NOMO-1 treated with DMSO at 0.1 percent for 48 hours (cell line): ENCODE measurements around the gene CDK6.

Experiments used
- DNase-seq: peaks from one replicate; lab custom pipeline; 2025; ENCODE audit not compliant: unreplicated experiment; lab: John Stamatoyannopoulos, UW

The CDK6 gene

GRCh38 chr7:92685136-92686042, 151.0 kb downstream of the CDK6 start:
- no peak for DNase-seq

GRCh38 chr7:92684274-92684673, 152.1 kb downstream of the CDK6 start:
- no peak for DNase-seq

- DNase-seq: no peak
These were observed 153.4 kb downstream of the CDK6 start for GRCh38 chr7:92682903-92683539.

- DNase-seq: no peak
These were observed 154.0 kb downstream of the CDK6 start for GRCh38 chr7:92682330-92682729.

GRCh38 chr7:92681633-92682032, 154.7 kb downstream of the CDK6 start:
- no peak for DNase-seq

GRCh38 chr7:92680442-92680841, 155.9 kb downstream of the CDK6 start:
- peak; percentile 44 for DNase-seq

GRCh38 chr7:92678291-92678920, 158.0 kb downstream of the CDK6 start:
- no peak for DNase-seq

- DNase-seq: no peak
These were observed 162.0 kb downstream of the CDK6 start for GRCh38 chr7:92674379-92674778.

GRCh38 chr7:92671505-92672169, 164.7 kb downstream of the CDK6 start:
- DNase-seq: peak; percentile 41

GRCh38 chr7:92670204-92670851, 166.0 kb downstream of the CDK6 start:
- DNase-seq: no peak

- DNase-seq: no peak
These were observed 166.7 kb downstream of the CDK6 start for GRCh38 chr7:92669616-92670165.

GRCh38 chr7:92668564-92668963, 167.8 kb downstream of the CDK6 start:
- DNase-seq: no peak

GRCh38 chr7:92667816-92668535, 168.4 kb downstream of the CDK6 start:
- DNase-seq: no peak

GRCh38 chr7:92665926-92666325, 170.4 kb downstream of the CDK6 start:
- no peak for DNase-seq

GRCh38 chr7:92661651-92662050, 174.7 kb downstream of the CDK6 start:
- no peak for DNase-seq

GRCh38 chr7:92658671-92659070, 177.7 kb downstream of the CDK6 start:
- no peak for DNase-seq

GRCh38 chr7:92657391-92657790, 179.0 kb downstream of the CDK6 start:
- DNase-seq: no peak

- no peak for DNase-seq
These were observed 180.3 kb downstream of the CDK6 start for GRCh38 chr7:92656121-92656520.

- no peak for DNase-seq
These were observed 181.0 kb downstream of the CDK6 start for GRCh38 chr7:92655346-92655884.

- DNase-seq: no peak
These were observed 183.2 kb downstream of the CDK6 start for GRCh38 chr7:92653136-92653535.
